Hepatocyte (in vitro differentiated cells): ENCODE measurements around the gene CCT3.

ENCODE experiments used
- CTCF ChIP-seq: fragments of 200-600 bp; sonication (generic); IDR thresholded peaks from 2 replicates; pipeline ENCODE4 v1.5.1; 2016; ENCODE audit warnings: antibody characterized with exemption, mild to moderate bottlenecking; ENCODE audit not compliant: poor library complexity
- EZH2 ChIP-seq: fragments of 200-600 bp; sonication (generic); IDR thresholded peaks from 2 replicates; pipeline ENCODE4 v1.6.1; 2016; ENCODE audit warnings: antibody characterized with exemption, mild to moderate bottlenecking, borderline replicate concordance

DNA sequence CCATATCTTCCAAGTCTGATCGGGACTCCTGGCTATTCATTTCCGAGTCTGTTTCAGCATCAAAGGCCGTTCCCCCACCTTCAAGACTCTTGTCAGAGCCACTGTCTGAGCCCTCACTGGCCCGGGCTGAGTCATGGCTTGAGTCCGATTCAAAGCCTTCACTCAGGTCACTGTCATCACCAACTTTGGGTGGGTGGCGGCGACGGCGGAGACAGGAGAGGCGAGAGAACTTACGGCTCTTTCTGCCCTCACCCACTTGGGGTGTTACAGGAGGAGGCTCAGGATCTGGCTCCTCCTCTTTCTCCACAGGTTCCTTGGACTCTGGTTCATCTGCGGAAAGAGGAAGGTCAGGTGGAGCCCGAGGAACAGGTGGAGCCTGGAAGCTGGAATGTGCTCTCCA lies 72.0 kb downstream of the CCT3 start:
- no peak for TF ChIP-seq CTCF
- TF ChIP-seq EZH2 = no peak
